Stimulated activated CD4-positive, alpha-beta T cell treated with anti-CD3 and anti-CD28 coated beads, TNF-alpha, amount 100 ng/mL, for 4 hours (primary cell): ENCODE data around the gene MTA3.
"Not testable (repeated sequence)": the region's sequence is repeated elsewhere in the genome, so short reads cannot be mapped to it uniquely, and the experiment has no call there.

Experiments used
- DNase-seq, 3 experiments: peaks; one replicate each; pipeline ENCODE4 v3.0.0-alpha.2; 2020; ENCODE audit warnings: low read depth in 3 of 3

Gene MTA3

GRCh38 chr2:42663106-42663780 lies 94.8 kb downstream of the MTA3 start:
- peak; percentile 14 to 39 (median 26) for DNase-seq

- no peak for DNase-seq
These were observed 95.4 kb downstream of the MTA3 start for GRCh38 chr2:42663828-42664227.

- no peak for DNase-seq
These were observed 105.7 kb downstream of the MTA3 start for GRCh38 chr2:42673989-42674579.

GRCh38 chr2:42675815-42676214 lies 107.4 kb downstream of the MTA3 start:
- no peak for DNase-seq

GRCh38 chr2:42685303-42685702 lies 116.9 kb downstream of the MTA3 start:
- no peak for DNase-seq

- DNase-seq: no peak
These were observed 124.7 kb downstream of the MTA3 start for GRCh38 chr2:42693013-42693615.

- DNase-seq: no peak
These were observed 125.5 kb downstream of the MTA3 start for GRCh38 chr2:42693688-42694479.

- no peak for DNase-seq
These were observed 128.6 kb downstream of the MTA3 start for GRCh38 chr2:42696987-42697386.

GRCh38 chr2:42698940-42699339 lies 130.5 kb downstream of the MTA3 start:
- DNase-seq: no peak

- DNase-seq: no peak
These were observed 138.4 kb downstream of the MTA3 start for GRCh38 chr2:42706836-42707235.

- no peak for DNase-seq
These were observed 139.7 kb downstream of the MTA3 start for GRCh38 chr2:42708179-42708578.

- no peak for DNase-seq
These were observed 143.5 kb downstream of the MTA3 start for GRCh38 chr2:42711896-42712295.

- no peak for DNase-seq
These were observed 144.5 kb downstream of the MTA3 start for GRCh38 chr2:42712934-42713333.

GRCh38 chr2:42713920-42714319 lies 145.5 kb downstream of the MTA3 start:
- DNase-seq: no peak

GRCh38 chr2:42714686-42715085 lies 146.3 kb downstream of the MTA3 start:
- DNase-seq: no peak

GRCh38 chr2:42721898-42722297 lies 153.5 kb downstream of the MTA3 start:
- no peak for DNase-seq

- no peak for DNase-seq
These were observed 154.1 kb downstream of the MTA3 start for GRCh38 chr2:42722320-42723190.

- no peak for DNase-seq
These were observed 155.0 kb downstream of the MTA3 start for GRCh38 chr2:42723465-42723864.

GRCh38 chr2:42724886-42725285 lies 156.5 kb downstream of the MTA3 start:
- no peak for DNase-seq

GRCh38 chr2:42725657-42726056 lies 157.2 kb downstream of the MTA3 start:
- DNase-seq: no peak

- no peak for DNase-seq
These were observed 158.2 kb downstream of the MTA3 start for GRCh38 chr2:42726680-42727079.

GRCh38 chr2:42731316-42731715 lies 162.9 kb downstream of the MTA3 start:
- not testable (repeated sequence) for DNase-seq
